Testis (tissue), 3 donors: ENCODE results near the gene AFF1. TPM values are rescaled to one million over a fixed set of nuclear protein-coding genes. Genes with fewer than 3 reads are reported as not detected.
A peak's percentile ranks its signal among the peaks of the same experiment; 100 is the strongest.
"Not testable (repeated sequence)": the region's sequence is repeated elsewhere in the genome, so short reads cannot be mapped to it uniquely, and the experiment has no call there.

Source experiments
- DNase-seq: peaks from one replicate; pipeline ENCODE4 v3.0.0-alpha.2; 2019
- H3K27ac ChIP-seq, 2 donors: fragments of 200-600 bp; sonication (generic); one replicate each; pipeline ENCODE4 v1.5.1; 2019
- H3K27me3 ChIP-seq: fragments of 200-600 bp; sonication (generic); one replicate; pipeline ENCODE4 v1.5.1; 2019
- H3K36me3 ChIP-seq: fragments of 200-600 bp; sonication (generic); one replicate; pipeline ENCODE4 v1.5.1; 2017; ENCODE audit warnings: low read depth; ENCODE audit errors: missing control alignments
- H3K4me1 ChIP-seq: fragments of 200-600 bp; sonication (generic); one replicate; pipeline ENCODE4 v1.5.1; 2019
- H3K4me3 ChIP-seq, 2 donors: fragments of 200-600 bp; sonication (generic); one replicate each; pipeline ENCODE4 v1.5.1; 2017 to 2019
- H3K9me3 ChIP-seq: fragments of 200-600 bp; sonication (generic); one replicate; pipeline ENCODE4 v1.5.1; 2017
- POLR2A ChIP-seq: fragments of 450-650 bp; IDR thresholded peaks from one replicate; pipeline ENCODE4 v1.6.1; 2017; ENCODE audit warnings: antibody characterized with exemption, mild to moderate bottlenecking, moderate library complexity
- WGBS, 2 donors: methylation state at CpG; one replicate each; pipeline ENCODE4 v1.1.5; 2018; 5-methylcytosine and 5-hydroxymethylcytosine counted together
- intact Hi-C: fragments of 100-400 bp; cut with DNase I; formaldehyde crosslinking; loops from one replicate; pipeline ENCODE4 v1.15.1; 2023; ENCODE audit warnings: low total_unique reads
- polyA plus RNA-seq: library from polyadenylated mRNA; stranded (reverse); fragments of 350-450 nt; fragmentation: Illumina TruSeq; extraction: RNeasy Lipid Tissue Mini Kit (QIAGEN cat#74804); gene quantifications from one replicate; pipeline ENCODE4 v1.2.3, GENCODE V29; 2014; ENCODE audit warnings: low read depth, low replicate concordance; ENCODE audit not compliant: insufficient read depth
- total RNA-seq, 2 donors: library from RNA; depleted of rRNA; stranded (reverse); fragments of >200 nt; gene quantifications; one replicate each; pipeline ENCODE4 v1.2.3, GENCODE V29; 2016
- TF ChIP-seq, protein P1 (sequence below), 3 experiments: fragments of 450-650 bp in 2 of 3; fragments of 200-600 bp in 1 of 3; sonication (generic) in 1 of 3; IDR thresholded peaks; one replicate each; pipeline ENCODE4 v1.5.1; 2016 to 2019; ENCODE audit warnings: antibody characterized with exemption in 3 of 3, mild to moderate bottlenecking in 2 of 3, moderate library complexity in 1 of 3

The AFF1 gene
- total and polyA plus RNA-seq, 3 donors from 2014 or later = 15.8 to 56.8 (median 53.6) TPM

DNA sequence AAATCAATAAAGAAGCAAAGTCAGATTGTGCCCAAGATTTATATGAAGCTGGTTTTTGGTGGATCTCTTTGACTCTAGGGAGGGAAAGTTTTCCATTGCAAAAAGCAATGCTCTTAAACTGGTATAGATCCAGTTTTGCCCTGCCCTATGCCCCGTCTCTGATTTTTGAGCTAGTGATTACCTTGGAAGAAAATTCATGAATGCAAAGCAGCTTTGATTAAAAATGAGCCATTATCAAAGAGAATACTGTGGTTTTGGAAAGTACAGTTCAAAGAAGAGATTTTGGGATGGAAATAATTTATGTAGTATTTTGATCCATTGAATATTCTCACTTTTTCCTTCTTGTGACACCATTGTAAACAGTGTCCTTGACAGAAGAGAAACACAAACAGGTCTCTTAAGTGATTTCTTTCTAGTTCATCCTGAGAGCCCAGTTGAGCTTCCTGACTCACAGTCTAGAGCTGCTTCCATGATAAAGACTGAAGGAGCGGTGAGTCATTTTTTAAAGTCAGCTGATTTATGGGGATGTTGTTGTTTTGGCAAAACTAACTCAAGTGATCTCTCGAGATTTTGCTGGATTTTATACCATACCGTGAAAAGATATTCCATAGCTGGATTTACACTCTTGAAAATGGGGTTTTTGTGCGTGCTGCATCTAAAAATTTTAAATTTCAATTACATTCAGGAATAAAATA lies 76.7 kb downstream of the AFF1 start:
- DNase-seq = no peak
- no peak overlapping the region for H3K4me3 ChIP-seq

DNA sequence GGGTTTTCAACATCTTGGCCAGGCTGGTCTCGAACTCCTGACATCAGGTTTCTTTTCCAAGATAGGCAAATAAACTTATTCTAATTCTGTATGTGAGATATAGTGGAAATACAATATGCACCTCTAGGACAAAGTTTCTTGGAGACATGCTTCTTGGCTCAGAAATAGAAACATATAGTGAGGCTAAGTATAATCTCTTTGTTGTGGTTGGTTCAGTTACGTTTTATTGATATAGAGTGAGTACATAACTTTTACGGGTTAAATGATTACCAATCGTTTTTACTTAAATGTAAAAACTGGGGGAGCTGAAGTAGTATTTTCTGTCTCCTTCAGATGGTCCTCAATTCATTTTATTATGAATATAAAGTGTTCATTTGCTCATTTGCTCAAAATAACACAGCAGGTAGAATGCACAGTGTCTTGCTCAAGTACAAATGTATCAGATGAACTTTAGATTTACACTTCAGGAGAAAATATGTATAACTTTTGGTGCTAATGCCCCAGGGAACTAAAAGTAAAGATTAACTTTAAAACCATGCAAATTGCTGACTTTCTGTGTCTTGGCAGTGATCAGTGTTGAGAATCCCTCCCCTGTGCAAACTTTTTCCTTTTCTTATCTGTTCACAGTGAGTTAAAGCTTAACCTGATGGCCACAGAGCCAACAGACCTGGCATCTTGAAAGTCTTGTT lies 77.6 kb downstream of the AFF1 start:
- Histone ChIP-seq H3K4me3 (no peak overlapping the region), H3K36me3 (no peaks in the 10 kb centered on the region), H3K27ac (peak overlapping the region in 1 of 2 donors; percentile 16), H3K4me1 (peaks cover 26% of the 10 kb centered on the region), H3K27me3 (no peaks in the 10 kb centered on the region), H3K9me3 (no peaks in the 10 kb centered on the region)
- WGBS, 2 donors = 67 to 70% methylated on average over 4 of the region's 4 CpGs
- no peak for DNase-seq
- TF ChIP-seq POLR2A = no peak
- TF ChIP-seq, protein P1, sequence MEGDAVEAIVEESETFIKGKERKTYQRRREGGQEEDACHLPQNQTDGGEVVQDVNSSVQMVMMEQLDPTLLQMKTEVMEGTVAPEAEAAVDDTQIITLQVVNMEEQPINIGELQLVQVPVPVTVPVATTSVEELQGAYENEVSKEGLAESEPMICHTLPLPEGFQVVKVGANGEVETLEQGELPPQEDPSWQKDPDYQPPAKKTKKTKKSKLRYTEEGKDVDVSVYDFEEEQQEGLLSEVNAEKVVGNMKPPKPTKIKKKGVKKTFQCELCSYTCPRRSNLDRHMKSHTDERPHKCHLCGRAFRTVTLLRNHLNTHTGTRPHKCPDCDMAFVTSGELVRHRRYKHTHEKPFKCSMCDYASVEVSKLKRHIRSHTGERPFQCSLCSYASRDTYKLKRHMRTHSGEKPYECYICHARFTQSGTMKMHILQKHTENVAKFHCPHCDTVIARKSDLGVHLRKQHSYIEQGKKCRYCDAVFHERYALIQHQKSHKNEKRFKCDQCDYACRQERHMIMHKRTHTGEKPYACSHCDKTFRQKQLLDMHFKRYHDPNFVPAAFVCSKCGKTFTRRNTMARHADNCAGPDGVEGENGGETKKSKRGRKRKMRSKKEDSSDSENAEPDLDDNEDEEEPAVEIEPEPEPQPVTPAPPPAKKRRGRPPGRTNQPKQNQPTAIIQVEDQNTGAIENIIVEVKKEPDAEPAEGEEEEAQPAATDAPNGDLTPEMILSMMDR (IDR thresholded peaks at IDR 0.05) = no peak
- intact Hi-C loops = no loop called here

More for the DNA sequence above, 76.7 kb downstream of the AFF1 start:
- Histone ChIP-seq H3K36me3 (no peaks in the 10 kb centered on the region), H3K9me3 (no peaks in the 10 kb centered on the region), H3K4me1 (peaks cover 26% of the 10 kb centered on the region), H3K27ac (peak overlapping the region in 1 of 2 donors; percentile 59), H3K27me3 (no peaks in the 10 kb centered on the region)
- intact Hi-C loops = no loop called here
- WGBS, 2 donors = 44 to 67% methylated on average over 5 of the region's 5 CpGs
- TF ChIP-seq, protein P1 (IDR thresholded peaks at IDR 0.05) = no peak
- no peak for TF ChIP-seq POLR2A

DNA sequence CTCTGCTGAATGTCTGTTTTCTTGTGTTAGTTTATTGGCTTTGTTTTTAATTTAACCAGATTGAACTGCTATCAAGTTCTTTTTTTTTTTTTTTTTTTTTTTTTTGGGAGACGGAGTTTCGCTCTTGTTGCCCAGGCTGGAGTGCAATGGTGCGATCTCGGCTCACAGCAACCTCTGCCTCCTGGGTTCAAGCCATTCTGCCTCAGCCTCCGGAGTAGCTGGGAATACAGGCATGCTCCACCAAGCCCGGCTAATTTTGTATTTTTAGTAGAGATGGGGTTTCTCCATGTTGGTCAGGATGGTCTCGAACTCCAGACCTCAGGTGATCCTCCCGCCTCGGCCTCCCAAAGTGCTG lies 78.1 kb downstream of the AFF1 start:
- H3K27me3 ChIP-seq, intact Hi-C loops, H3K9me3 ChIP-seq, H3K36me3 ChIP-seq, H3K4me3 ChIP-seq, DNase-seq: not testable (repeated sequence)
- 65 to 81% methylated on average over 8 to 9 of the region's 9 CpGs for WGBS, 2 donors
- peak overlapping the region in 1 of 2 donors; percentile 16 for H3K27ac ChIP-seq
- H3K4me1 ChIP-seq = peaks cover 26% of the 10 kb centered on the region

DNA sequence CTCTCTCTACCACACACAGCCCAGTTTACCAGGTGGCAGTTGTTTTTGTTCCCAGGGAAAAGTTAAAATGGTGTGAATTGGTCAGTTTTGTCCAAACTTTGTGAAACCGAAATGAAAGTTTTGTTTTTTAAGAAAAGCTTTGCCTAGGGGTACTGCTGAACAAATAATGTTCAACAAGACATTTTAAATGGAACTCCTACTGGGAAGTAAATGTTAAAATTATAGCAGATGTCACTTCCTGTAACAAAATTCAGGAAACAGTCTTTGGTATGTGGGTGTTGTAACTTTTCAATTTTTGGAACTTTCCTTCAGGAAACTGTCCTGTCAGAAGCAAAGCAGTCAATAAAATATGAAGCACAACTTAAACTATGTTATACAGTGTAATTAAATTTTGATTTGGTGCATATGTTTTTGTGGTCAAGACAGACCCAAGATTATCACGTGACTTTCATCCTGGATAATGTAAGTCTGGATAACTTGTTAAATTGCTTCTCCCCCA lies 79.5 kb downstream of the AFF1 start:
- WGBS, 2 donors = 31 to 48% methylated on average over 2 of the region's 2 CpGs

DNA sequence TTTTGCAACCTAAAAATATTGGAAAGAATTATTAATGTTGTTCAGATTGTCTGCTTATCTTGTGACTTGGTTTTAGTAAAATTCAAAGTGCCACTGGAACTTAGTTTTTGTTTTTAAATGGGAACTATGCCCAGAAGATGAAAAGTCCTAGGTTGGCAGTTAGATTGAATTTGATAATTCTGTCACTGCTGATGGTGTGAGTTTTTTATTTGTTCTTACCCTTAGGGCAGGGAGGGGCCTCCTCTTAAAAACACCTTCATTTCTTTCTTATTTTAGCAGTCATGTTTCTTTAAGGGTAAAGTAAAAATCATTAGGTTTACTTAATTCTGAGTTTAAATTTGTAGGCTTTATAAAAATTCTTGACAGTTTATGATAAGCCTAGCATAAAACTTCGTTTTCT lies 80.6 kb downstream of the AFF1 start:
- intact Hi-C loops = no loop called here
- no peak for DNase-seq
- TF ChIP-seq, protein P1 (IDR thresholded peaks at IDR 0.05) = no peak
- no peak for TF ChIP-seq POLR2A
- Histone ChIP-seq H3K27me3 (no peaks in the 10 kb centered on the region), H3K36me3 (no peaks in the 10 kb centered on the region), H3K27ac (peak overlapping the region in 1 of 2 donors; percentile 68), H3K9me3 (no peaks in the 10 kb centered on the region), H3K4me1 (peaks cover 9% of the 10 kb centered on the region), H3K4me3 (no peak overlapping the region)
- WGBS, 2 donors = 86% methylated on average over 1 of the region's 1 CpG

More for the DNA sequence above, 79.5 kb downstream of the AFF1 start:
- peaks cover 17% of the 10 kb centered on the region for H3K4me1 ChIP-seq
- no peak for DNase-seq
- no peaks in the 10 kb centered on the region for H3K36me3 ChIP-seq
- no peak for TF ChIP-seq POLR2A
- TF ChIP-seq, protein P1 (IDR thresholded peaks at IDR 0.05) = no peak
- peak overlapping the region in 1 of 2 donors; percentile 68 for H3K27ac ChIP-seq
- no peaks in the 10 kb centered on the region for H3K27me3 ChIP-seq
- intact Hi-C loops = no loop called here
- H3K9me3 ChIP-seq = no peaks in the 10 kb centered on the region
- no peak overlapping the region for H3K4me3 ChIP-seq
